ENCODE measurements around the gene OR4M2.
"Not testable (repeated sequence)": the region's sequence is repeated elsewhere in the genome, so short reads cannot be mapped to it uniquely, and the experiment has no call there.

OR4M2 gene, protein sequence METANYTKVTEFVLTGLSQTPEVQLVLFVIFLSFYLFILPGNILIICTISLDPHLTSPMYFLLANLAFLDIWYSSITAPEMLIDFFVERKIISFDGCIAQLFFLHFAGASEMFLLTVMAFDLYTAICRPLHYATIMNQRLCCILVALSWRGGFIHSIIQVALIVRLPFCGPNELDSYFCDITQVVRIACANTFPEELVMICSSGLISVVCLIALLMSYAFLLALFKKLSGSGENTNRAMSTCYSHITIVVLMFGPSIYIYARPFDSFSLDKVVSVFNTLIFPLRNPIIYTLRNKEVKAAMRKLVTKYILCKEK

DNA sequence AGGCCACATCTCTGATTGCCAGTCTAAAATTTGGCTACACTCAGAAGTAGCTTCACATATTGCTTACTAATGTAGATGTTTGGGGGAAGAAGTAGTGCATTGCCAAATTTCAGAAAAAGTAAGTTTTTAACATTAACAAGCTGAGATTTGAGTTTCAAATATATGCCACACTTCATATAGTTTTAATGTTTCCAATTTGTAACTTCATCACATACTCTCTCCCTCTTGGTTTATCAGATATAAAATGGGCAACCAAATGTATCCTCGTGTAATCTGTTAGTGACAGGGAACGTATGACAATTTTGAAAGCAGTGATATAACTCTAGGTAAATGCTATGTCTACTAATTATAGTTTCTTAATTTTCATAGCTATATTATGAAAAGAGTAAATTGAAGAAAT is at the start of gene OR4M2:
OR4M2 (plus strand) TSS at position 301 of the 400 bp plus-strand sequence; CDS start at position 399, 98 bp downstream.
- not testable (repeated sequence) for H3K4me3 ChIP-seq (ENCODE audit: low read depth, low read length); DNase-seq (ENCODE audit: low read depth)

DNA sequence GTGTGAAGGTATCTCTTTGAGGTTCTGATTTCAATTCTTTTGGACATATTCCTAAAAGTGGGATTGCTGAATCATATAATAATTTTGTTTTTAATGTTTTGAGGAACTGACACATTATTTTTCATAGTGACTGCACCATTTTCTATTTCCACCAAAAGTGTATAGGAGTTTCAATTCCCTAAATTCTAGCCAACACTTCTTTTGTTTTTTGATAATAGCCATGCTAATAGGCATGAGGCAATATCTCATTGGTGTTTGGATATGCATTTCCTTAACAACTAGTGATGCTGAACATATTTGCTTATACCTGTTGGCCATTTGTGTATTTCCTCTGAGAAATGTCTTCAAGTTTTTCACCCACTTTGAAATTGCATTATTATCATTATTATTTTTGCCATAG is 11.1 kb upstream of the OR4M2 start:
- not testable (repeated sequence) for DNase-seq (ENCODE audit: low read depth); H3K4me3 ChIP-seq (ENCODE audit: low read depth, low read length)

DNA sequence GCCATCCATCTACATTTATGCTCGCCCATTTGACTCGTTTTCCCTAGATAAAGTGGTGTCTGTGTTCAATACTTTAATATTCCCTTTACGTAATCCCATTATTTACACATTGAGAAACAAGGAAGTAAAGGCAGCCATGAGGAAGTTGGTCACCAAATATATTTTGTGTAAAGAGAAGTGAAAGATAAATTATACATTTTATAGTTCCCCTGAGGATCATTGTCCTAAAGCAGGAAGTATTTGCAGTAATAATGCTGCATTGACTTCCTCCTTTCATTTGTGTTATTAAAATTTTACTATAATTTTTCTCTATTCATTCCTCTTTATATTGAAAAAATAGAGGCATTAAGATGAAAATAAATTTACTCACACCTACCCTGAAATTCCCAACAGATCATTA is 1.1 kb downstream of the OR4M2 start:
- H3K4me3 ChIP-seq (ENCODE audit: low read depth, low read length); DNase-seq (ENCODE audit: low read depth): not testable (repeated sequence)

DNA sequence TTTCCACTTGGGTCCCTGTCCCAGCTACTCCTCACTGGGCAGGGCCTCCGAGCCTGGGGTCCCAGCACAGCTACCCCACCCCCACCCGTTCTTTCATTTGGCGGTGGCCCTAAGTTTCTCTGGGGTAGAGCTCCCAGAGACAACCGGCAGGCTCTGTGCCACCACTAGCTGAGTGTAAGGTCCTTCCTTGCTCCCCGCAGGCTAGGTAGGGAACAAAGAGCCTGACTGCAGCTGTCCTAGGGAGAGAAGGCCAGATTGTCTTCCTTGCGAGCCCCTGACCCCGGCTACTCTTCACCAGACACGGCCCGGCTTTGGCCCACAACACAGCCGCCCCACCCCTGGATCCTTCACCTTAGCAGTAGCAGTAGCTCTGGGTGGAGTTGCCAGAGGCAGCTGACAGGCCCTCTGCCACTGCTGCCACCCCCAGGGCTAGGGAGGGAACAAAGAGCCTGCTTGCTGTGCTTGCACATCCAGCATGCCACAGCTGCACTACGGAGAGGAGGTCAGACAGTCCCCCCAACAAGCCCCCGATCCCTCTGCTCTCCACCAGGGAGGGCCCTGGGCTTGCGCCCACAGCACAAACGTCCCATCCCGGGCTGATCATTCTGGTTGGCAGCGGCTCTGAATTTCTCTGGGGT is 18.4 kb downstream of the OR4M2 start:
- DNase-seq (ENCODE audit: low read depth); H3K4me3 ChIP-seq (ENCODE audit: low read depth, low read length): not testable (repeated sequence)

DNA sequence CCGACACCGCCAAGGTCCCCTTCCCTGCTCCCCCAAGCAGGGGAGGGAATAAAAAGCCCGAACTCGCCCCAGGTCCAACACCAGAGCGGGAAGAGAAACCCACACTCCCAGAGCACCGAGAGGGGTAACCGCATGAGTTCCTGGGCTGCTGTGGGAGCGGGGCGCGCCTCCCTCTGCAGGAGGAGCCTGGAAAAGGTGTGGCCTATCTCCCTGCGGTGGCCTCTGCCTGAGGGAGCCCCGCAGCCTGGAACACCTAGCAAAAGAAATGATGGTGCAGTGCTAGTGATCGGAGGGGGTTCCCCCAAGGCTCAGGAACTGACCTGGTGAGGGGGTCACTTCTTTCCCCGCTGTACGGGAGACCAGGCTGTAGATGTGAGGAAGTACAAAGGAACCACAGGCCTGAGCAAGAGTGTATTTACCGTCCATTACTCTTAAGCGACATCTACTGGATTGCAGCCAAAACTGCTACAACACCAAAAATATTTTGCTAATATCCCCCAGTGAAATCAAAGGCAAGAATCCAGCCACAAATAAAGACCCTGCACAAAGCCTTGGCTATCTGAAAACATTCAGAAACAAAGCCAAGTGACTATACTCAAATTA is 19.1 kb downstream of the OR4M2 start:
- not testable (repeated sequence) for DNase-seq (ENCODE audit: low read depth)

DNA sequence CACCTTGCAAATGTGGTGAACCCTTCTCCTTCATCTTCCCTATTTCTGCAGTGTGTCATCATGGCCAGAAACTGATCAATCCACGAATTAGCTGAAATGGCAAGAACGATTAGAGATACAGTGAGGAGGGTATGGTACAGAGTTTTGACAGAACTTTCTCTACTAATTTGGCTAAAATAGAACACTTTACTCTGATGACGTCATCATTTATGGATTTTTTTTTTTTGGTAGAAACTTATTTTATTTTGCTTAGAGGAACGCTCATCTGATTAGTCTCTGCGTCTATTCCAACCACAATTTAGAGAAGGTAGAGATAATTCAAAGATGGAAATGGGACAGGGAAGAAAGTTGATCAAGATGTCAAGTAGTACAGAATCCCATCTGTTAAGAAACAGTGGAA is 41.7 kb downstream of the OR4M2 start:
- H3K4me3 ChIP-seq (ENCODE audit: low read depth, low read length); DNase-seq (ENCODE audit: low read depth): not testable (repeated sequence)

More for the DNA sequence above, 19.1 kb downstream of the OR4M2 start:
- not testable (repeated sequence) for H3K4me3 ChIP-seq (ENCODE audit: low read depth, low read length)

Measured in LNCaP clone FGC (cell line).